NCI-H2196 (cell line): Measurements from ENCODE around the gene KIAA0513.
"Not testable (repeated sequence)": the region's sequence is repeated elsewhere in the genome, so short reads cannot be mapped to it uniquely, and the experiment has no call there.

Experiments used
- DNase-seq: peaks from one replicate; lab custom pipeline; 2025; ENCODE audit not compliant: unreplicated experiment; lab: John Stamatoyannopoulos, UW

KIAA0513 gene

GRCh38 chr16:85046931-85047866, 19.6 kb downstream of the KIAA0513 start:
- DNase-seq: no peak

DNA sequence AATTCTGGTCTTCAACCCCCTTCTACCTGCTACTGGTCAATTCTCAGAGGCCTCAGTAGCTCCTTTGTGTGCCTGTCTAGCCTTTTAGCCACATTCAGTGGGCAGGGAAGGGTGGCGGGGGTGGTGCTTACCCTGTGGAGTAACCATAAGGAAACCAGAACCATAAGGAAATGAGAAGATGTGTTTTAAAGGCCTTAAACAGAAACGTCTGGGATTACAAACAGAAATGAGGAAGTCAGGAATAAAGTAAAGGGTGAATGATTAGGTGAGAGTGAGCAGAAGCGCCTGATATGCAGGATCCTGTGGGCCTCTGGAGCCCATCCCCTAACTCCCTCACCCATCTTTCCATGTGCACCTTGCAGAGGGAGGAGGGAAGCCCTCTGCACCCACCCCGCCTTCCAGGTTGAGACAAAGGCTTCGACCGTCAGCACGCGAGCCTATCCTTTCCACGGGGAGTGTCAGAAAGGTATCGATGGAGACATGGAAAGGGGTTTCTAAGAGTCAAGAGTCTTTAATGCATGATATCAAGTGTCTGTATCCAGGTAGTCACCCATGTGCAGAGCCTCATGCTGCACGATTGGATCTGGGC, 20.4 kb downstream of the KIAA0513 start:
- DNase-seq: no peak

DNA sequence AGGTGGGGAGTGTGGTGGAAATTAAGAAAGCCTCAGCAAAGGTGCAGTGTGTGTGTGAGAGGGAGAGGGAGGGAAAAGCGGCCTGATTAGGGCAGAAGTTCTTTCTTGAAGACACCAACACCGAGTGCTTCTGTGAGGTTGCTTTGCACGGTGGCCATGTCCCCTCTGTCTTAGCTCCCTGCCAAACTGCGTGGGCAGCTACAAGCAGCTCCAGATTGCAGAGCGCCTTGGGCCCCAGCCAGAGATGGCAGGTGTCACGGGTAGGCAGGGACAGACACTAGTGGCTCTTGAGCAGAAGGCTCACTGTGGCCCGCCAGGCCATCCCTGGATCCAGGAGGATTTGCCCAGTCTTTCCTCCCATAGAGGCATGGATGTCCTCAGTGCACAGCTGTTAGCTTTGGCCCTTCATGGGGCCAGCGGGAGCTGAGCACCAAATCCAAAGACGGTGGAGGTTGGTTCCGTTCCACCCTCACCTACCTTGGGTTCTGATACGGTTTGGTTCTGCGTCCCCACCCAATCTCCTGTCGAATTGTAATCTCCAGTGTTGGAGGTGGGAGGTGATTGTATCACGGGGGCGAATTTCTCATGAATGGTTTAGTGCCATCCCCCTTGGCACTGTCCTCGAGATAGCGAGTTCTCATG, 21.4 kb downstream of the KIAA0513 start:
- no peak for DNase-seq

GRCh38 chr16:85049706-85050305, 22.2 kb downstream of the KIAA0513 start:
- no peak for DNase-seq

DNA sequence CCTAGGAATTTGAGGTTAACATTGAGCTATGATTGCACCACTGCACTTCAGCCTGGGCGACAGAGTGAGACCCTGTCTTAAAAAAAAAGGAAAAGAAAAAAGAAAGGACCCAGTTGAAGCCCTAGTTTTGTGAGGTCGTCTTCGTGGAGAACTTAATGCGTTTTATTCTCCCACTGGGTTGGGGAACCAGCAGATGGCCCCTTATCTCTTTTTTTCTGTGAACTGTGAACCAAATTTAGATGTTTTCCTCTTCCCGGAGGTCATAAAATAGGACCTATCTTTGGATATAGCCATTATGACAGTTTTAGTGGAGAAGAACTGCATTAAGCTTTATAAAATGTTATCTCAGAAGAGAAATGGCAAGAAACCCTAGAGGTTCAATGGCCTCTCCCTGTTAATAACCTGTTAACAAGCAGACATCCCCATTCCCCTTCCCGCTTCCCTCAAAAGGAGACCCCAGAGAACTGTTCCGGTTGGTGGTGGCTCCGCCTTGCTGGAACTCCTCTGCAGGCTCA, 23.5 kb downstream of the KIAA0513 start:
- no peak for DNase-seq

DNA sequence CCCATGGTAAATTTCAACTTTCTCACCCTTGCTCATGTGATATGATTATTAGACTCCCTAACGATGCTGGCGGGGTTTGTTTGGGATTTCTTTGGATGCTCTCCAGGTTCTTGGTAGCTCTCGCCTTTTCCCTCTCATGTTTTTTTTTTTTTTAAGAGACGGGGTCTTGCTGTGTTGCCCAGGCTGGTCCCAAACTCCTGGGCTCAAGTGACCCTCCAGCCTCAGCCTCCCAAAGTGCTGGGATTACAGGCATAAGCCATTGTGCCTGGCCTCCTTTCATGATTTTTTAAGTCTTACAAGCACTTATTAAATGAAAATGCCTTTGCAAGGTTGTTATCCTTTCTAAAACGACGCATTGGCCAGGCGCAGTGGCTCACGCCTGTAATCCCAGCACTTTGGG, 24.1 kb downstream of the KIAA0513 start:
- DNase-seq: no peak

- DNase-seq: no peak
Observed at GRCh38 chr16:85052536-85052935, 24.9 kb downstream of the KIAA0513 start.

DNA sequence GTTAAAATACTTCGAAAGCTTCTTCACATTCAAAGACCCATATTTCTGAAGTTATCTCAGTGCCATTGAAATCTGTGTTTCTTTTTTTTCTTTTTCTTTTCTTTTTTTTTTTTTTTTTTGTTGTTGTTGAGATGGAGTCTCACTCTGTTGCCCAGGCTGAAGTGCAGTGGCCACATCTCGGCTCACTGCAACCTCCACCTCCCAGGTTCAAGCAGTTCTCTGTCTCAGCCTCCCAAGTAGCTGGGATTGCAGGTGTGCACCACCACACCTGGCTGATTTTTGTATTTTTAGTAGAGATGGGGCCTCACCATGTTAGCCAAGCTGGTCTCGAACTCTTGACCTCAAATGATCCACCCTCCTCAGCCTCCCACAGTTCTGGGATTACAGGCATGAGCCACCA, 26.7 kb downstream of the KIAA0513 start:
- not testable (repeated sequence) for DNase-seq

DNA sequence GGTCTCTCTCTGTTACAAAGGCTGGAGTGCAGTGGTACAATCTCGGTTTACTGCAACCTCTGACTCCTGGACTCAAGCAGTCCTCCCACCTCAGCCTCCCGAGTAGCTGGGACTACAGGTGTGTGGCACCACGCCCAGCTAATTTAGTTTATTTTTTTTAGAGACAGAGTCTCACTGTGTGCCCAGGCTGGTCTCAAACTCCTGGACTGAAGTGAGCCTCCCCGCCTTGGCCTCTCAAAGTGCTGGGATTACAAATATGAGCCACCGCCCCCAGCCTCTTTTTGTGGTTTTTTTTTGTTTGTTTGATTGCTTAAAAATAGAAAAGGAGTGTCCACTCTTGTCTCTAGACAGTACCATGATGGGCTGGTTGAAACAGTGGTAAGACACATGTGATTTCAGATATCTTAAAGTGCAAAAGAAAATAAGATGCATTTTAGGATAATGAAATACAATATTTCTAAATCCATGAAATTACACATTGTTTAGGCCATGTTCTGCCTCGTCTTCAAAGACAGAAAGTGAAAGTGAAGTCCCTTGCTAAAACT, 27.4 kb downstream of the KIAA0513 start:
- no peak for DNase-seq

GRCh38 chr16:85055493-85056210, 28.1 kb downstream of the KIAA0513 start:
- no peak for DNase-seq

DNA sequence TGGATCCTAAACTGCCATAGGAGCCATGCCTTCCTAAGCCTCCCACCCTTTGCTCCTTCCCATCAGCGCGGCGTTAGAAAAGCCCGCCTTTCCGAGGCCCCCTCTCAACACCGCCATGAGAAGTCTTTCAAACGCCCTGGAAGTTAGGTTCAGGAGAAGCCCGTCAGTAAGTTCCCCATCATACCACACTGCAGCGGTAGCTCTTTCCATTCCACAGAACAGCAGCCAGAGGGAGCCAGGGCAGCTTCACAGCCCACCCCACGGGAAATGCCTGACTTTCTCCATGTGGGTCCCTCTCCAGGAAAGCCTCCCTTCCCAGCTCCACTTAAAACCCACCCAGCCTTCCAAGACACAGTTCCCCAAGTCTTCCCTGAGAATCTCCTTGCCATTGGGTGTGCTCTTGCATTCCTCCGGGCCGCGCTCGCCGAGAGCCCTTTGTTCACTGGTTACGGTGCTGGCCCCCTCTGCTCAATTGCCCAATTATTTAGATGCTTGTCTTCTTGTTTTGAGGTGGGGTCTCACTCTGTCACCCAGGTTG, 28.7 kb downstream of the KIAA0513 start:
- DNase-seq: no peak

- no peak for DNase-seq
Observed at GRCh38 chr16:85057212-85057889, 29.8 kb downstream of the KIAA0513 start.

DNA sequence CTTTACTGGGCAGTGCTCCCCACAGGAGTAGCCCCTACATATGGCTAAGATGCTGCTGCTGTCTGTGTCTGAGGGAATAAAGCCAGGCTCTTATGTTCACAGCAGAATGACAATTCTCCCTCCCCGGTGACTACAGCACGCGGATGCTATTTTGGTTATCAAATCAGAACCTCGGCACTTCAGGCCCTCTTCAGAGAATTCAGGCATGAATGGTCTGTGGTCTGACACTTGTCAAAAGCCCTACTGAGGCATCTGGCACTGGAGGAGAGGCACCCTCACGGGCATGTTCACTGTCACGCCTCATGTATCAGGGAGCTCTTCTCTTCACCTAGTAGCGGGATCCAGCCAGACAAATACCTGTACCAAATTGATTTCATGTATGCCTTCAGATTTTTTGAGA, 30.4 kb downstream of the KIAA0513 start:
- no peak for DNase-seq

DNA sequence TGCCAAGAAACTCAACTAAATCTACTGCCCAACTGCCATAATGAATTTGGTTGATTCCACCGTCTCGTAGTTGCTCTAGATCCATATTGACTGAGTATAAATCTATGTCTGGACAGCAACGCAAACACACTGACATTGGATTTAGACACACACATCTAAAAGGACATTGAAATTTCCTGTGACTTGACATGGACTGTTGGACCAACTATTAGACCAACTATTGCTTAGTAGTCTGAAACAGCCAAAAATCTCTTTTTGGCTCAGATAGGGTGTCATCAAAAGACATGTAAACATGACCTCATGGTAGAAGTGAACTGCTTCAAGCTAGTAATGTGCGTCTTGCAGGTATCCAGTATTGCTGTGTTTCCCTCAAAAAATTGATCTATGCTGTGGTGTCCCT, 31.3 kb downstream of the KIAA0513 start:
- DNase-seq: no peak

GRCh38 chr16:85061566-85061965, 34.0 kb downstream of the KIAA0513 start:
- no peak for DNase-seq

- no peak for DNase-seq
Observed at GRCh38 chr16:85062323-85062722, 34.7 kb downstream of the KIAA0513 start.

GRCh38 chr16:85062845-85063244, 35.2 kb downstream of the KIAA0513 start:
- DNase-seq: no peak

DNA sequence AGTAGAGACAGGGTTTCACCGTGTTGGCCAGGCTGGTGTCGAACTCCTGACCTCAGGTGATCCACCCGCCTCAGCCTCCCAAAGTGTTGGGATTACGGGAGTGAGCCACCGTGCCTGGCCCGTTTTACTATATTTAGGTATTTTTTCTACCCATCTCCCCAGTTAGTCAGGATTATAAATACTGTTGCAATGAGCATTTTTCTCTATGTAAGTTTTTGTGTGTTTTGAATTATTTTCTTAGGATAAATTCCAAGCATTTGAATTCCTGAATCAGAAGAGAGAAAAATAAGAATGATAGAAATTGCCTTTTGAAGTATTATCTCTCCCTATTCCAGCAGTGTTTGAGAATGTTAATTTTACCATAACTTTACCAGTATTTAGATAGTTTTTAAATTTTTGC, 36.6 kb downstream of the KIAA0513 start:
- DNase-seq: no peak

DNA sequence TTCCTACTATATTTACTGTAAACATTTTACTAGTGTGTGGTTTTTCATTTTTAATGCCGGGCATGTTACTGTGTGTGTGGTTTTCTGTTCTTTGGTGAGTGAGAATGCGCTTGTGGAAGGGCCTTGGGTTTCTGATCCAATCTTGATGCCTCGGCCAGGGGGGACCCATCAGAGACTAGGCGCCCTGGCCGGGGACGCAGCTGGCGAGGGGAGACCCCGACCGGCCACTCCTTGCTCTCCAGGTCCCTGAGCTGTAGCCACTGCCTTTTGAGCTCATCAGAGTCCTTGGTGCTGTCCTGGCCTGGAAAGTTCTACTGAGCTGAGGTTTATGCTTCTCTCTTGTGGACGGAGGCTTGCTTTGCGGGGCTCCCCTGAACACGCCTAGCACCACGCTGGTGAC, 37.5 kb downstream of the KIAA0513 start:
- no peak for DNase-seq
